CD4-positive, alpha-beta T cell treated with Interleukin-4 for 4 hours (primary cell): ENCODE data around the gene HS3ST3A1.
A peak's percentile ranks its signal among the peaks of the same experiment; 100 is the strongest.

Source experiments
- DNase-seq: peaks from one replicate; pipeline ENCODE4 v3.0.0-alpha.2; 2020

HS3ST3A1 gene

DNA sequence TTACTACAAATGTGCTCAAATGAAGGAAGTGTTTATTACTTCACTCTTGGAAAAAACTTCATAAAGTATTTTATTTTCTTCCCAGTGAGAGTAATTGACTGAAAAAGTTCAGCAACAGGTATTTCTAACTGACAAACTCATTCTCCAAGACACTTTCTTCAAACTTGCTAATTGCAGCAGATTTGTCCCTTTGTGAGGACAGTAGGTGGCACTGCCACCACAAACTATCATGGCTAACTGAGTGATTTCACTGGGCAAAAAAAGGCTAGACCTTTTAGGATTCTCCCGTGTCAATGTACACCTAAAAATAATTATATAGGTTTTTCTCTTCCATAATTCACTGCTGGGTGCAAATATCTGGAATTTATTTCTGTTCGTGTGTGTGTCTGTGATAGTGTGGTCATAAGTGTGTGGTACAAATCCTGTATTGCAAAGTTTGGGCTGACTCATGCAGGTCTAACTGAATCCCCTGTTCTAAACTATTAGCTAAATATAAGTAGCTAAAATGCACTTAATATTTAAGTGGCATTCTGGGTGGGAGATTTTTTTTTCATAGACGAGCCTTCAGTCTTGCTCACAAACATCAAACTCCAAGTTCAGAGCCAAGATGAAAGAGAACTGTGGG is 3.9 kb downstream of the HS3ST3A1 start:
- DNase-seq: peak; percentile 50

DNA sequence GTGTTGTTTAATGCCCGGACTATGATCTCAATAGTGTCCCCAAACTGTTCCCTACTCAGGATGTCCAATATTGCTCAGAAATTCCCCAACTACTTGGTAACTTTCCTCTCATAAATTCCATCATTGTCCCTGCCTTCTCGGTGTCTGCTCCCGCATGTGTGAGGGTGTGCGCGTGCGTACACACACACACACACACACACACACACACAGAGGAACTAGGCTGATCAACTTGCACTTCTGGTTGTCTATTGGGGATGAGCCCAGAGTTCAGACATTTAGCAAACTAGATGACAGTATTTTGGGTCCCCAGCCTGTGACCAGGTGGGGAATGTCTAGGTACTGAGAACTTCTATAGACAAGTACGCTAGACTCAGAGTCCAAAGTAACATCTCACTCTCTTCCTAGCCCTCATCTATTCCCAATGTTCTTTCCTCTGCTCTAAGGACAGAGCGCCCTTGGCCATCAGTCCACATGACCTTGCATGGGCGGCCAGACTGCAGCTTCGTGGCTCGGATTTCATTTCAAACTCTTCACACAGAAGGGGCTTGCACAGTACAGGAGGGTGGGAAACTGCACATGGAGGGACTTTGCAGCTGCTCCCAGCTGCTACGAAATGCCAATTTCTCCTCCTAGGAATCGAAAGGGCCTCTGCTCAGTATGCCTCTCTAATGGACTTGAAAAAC is 5.3 kb downstream of the HS3ST3A1 start:
- DNase-seq: no peak

DNA sequence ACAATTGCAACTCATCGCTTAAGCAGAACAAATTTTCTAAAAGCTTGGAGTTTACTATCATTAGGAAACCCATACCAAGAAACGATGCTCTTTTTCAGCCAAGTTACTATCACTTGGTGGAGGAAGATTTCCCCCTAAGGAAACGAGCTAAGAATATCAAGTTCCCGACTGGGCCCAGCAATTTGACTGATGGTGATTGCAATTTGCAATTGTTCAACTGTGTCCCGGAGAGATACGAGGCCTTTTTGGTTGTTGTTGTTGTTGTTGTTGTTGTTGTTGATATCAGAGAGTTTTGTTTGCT is 6.2 kb downstream of the HS3ST3A1 start:
- no peak for DNase-seq

- peak; percentile 82 for DNase-seq
Measured at GRCh38 chr17:13594762-13595598, 6.7 kb downstream of the HS3ST3A1 start.

DNA sequence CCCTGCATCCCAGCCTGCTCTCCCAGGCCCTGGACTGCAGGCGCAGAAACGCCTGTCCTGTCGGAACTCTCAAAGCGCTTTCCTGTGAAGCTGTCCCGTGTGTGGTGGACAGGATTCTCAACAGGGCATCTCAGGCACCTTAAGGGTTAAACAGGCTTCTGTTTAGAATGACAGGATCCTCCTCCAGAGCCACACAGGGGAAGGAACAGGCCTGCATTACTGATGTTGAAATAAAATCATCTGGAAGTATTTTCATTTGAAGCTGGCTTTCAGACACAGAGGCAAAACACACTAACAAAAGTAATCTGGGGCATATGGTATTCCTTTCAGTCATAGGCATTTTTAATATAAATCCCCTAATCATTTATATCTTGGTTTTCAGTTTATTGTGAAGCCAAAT is 7.4 kb downstream of the HS3ST3A1 start:
- no peak for DNase-seq

DNA sequence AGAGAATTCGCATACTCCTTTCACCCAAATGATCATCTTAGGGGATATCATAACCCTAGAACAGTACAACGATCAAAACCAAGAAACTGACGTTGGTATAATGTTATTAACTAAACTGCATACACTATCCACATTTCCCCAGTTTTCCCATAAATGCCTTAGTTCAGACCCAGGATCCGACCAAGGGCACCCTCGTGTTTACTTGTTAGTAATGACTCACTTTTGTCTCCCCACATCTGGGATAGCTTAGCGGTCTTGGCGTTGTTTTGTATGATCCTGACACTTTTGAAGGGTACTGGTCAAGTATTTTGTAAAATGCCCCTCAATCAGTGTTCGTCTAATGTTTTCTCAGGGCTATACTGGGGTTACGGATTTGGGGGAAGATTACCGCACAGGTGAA is 8.0 kb downstream of the HS3ST3A1 start:
- DNase-seq: no peak

DNA sequence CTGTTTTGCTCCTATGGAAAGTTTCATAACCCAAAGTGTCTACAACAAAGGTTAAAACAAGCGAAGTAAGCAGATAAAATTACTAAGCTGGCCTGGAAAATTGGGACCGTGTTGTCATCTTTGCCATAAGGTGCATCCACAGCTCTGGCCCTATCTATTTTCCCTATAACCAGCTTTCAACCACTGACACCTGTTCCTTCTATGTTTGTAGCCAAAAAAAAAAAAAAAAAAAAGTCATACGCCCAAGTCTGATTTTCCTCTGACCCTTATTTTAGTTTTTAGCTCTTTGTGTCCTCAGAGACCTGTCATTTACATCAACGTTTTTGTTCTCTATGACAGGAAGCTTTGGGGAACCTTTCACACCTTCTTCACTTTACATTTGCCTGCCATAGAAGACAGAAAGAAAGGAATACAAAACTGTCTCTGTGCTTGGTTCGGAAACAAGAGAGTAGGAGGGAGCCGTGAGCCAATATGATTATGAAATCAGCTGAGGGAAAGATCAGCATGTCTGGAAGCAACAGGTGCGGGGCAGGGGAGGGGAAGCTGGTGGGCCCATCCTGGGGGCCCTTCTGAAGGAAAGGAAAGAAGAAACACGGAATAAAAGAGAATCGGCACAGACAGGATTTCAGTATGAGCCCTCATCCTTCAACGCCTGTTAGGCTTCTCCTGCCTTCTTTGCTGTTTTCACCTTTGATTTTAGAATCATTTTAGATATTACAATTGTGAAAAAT is 8.5 kb downstream of the HS3ST3A1 start:
- DNase-seq: no peak

GRCh38 chr17:13592427-13592826 is 9.3 kb downstream of the HS3ST3A1 start:
- no peak for DNase-seq

DNA sequence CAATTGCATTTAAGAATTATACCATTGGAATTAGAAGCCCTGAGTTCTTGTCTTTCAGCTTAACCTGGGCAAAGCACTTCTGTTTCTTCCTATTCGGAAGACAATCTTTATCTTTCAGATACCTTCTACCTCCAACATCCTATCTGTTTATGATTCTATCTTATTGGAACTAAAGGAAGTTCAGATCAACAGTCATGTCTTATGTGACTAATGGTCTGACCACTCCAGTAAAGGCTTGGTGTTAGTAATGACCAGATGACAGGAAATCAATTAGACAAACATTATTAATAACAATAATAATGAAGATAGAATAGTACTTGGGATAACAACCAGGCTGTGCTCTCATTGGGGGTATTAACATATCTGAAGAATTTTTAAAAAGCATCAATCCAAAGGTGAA is 11.3 kb downstream of the HS3ST3A1 start:
- DNase-seq: no peak

GRCh38 chr17:13589658-13590057 is 12.1 kb downstream of the HS3ST3A1 start:
- no peak for DNase-seq

GRCh38 chr17:13587487-13588338 is 14.0 kb downstream of the HS3ST3A1 start:
- no peak for DNase-seq

GRCh38 chr17:13584701-13585080 is 17.0 kb downstream of the HS3ST3A1 start:
- no peak for DNase-seq

DNA sequence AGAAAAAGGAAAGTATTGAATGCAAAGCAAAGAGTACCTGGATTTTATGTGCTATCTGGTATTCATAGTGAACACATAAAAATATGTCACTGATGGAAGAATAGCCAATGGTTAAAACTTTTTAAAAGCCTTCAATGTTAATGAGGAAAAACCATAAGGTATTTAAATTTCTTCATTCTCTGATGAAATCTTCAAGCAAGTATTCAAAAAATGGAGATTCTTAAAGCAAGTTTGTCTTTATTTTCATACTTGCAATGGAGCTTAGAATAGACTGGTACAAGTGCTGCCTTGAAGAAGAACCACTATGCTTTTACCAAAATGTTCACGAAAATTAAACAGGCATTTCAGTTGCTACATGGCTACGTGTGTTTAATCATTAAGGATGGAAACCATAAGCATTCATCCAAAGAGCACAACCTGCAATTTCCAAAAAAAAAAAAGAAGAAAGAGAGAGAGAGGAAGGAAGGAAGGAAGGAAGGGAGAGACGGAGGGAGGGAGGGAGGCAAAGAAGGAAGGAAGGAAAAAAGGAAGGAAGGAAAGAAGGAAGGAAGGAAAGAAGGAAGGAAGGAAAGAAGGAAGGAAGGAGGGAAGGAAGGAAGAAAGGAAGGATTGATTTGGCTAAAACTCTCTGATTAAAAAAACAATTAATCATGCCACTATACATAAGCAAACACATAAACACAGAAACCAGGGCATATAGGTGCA is 17.6 kb downstream of the HS3ST3A1 start:
- no peak for DNase-seq

GRCh38 chr17:13582776-13583547 is 18.8 kb downstream of the HS3ST3A1 start:
- DNase-seq: no peak

DNA sequence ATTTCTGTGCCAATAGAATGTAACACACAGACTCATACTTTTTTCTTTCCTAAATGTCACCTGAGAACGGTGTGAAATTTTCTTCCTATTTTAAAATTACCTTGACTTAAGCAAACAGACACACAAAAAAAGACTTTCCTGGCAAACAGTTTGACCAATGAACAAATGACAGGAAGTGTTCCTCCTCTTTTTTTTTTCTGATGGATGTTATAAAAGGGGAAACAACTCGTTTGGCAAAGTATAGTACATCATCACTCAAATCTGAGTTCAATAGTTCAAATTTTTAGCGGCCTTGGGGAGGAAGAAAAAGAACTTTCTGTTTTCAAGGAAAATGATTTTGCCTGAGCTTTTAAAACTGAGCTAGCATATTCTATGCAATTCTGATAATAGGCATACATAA is 19.8 kb downstream of the HS3ST3A1 start:
- DNase-seq: no peak

GRCh38 chr17:13580790-13581189 is 20.9 kb downstream of the HS3ST3A1 start:
- DNase-seq: no peak

GRCh38 chr17:13576661-13577526 is 24.8 kb downstream of the HS3ST3A1 start:
- DNase-seq: no peak

DNA sequence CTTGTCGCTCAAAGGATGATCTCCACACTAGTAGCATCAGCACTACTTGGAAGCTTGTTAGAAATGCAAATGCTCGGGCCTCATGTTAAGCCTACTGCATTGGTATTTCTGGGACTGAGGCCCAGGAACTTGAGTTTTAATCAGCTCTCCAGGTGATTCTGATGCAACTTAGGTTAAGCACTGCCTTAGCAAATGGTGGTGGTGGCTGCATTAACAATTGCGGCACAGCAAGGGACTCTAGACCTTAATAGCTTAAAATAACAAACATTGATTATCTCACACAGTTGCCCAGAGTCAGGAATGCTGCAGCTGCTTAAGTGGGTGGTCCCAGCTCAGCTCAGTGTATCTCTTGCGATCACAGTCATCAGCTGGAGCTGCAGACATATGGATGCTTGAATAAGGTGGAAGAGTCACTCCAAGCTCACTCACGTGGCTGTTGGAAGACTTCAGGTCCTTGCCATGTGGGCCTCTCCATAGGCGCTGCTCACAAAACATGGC is 25.8 kb downstream of the HS3ST3A1 start:
- DNase-seq: no peak

GRCh38 chr17:13575466-13575865 is 26.3 kb downstream of the HS3ST3A1 start:
- DNase-seq: no peak

DNA sequence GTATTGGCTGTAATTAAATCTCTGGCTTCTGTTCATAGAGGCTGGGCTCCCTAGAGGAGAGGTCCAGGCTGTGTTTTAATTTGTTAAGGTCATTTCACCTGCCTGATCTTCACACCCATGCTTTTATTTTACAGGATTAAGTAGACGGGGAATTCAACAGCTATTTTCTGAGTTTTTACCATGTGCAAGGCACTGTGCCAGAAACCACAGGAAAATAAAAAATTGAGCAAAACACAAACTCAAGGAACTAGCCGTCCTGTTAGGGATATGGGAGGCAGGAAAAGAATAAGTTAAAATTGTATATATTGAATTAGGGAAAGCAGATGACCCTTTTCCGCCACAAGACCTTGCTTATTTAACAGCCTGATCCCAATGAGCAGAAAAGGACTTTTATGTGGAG is 29.1 kb downstream of the HS3ST3A1 start:
- DNase-seq: no peak
